CD14-positive monocyte (primary cell): Measurements from ENCODE around the gene CASTOR1. TPM values are rescaled to one million over a fixed set of nuclear protein-coding genes. Genes with fewer than 3 reads are reported as not detected.

Experiments used
- DNase-seq, 3 donors: peaks; one replicate each; pipeline ENCODE4 v3.0.0-alpha.2; 2011 to 2022
- H2AFZ ChIP-seq: 2 replicates; pipeline ENCODE4 v1.6.0; 2012; ENCODE audit warnings: mild to moderate bottlenecking, low read depth, low read length, inconsistent platforms; ENCODE audit not compliant: insufficient read depth, poor library complexity, severe bottlenecking
- H3K27ac ChIP-seq, 2 donors: 1 replicate in 1 of 2; 2 replicates in 1 of 2; pipeline ENCODE4 v1.5.1; 2012 to 2013; ENCODE audit warnings: low read length in 2 of 2, control low read depth in 1 of 2, inconsistent platforms in 1 of 2, low read depth in 1 of 2, mild to moderate bottlenecking in 1 of 2
- H3K27me3 ChIP-seq, 2 donors: one replicate each; pipeline versions ENCODE4 v1.6.0 to v1.6.1; 2011 to 2013; ENCODE audit warnings: low read length in 2 of 2; ENCODE audit not compliant: control insufficient read depth in 2 of 2, insufficient read depth in 2 of 2
- H3K36me3 ChIP-seq, 2 donors: replicated peaks in 1 of 2; 1 replicate in 1 of 2; 2 replicates in 1 of 2; pipeline versions ENCODE4 v1.5.1 to v1.6.1; 2012 to 2013; ENCODE audit warnings: low read length in 2 of 2, control low read depth in 1 of 2, inconsistent platforms in 1 of 2, mild to moderate bottlenecking in 1 of 2; ENCODE audit not compliant: insufficient read depth in 2 of 2, control insufficient read depth in 1 of 2
- H3K4me1 ChIP-seq, 2 donors: 1 replicate in 1 of 2; 2 replicates in 1 of 2; pipeline versions ENCODE4 v1.5.1 to v1.6.1; 2012 to 2013; ENCODE audit warnings: low read length in 2 of 2, control low read depth in 1 of 2, inconsistent platforms in 1 of 2, mild to moderate bottlenecking in 1 of 2, moderate library complexity in 1 of 2; ENCODE audit not compliant: insufficient read depth in 2 of 2, control insufficient read depth in 1 of 2
- H3K4me2 ChIP-seq: replicated peaks from 2 replicates; pipeline ENCODE3; 2012; ENCODE audit warnings: low read length, moderate library complexity, mild to moderate bottlenecking; ENCODE audit not compliant: poor library complexity, severe bottlenecking; ENCODE audit errors: extremely low read depth
- H3K4me3 ChIP-seq, 3 experiments: fragments of 200-600 bp in 1 of 3; sonication (generic) in 1 of 3; replicated peaks in 1 of 3; 1 replicate in 2 of 3; 2 replicates in 1 of 3; pipeline ENCODE4 v1.5.1; 2011 to 2013; ENCODE audit warnings: low read length in 3 of 3, mild to moderate bottlenecking in 3 of 3, control low read depth in 2 of 3, low read depth in 2 of 3, inconsistent platforms in 1 of 3, moderate library complexity in 1 of 3
- H3K79me2 ChIP-seq: 2 replicates; pipeline ENCODE4 v1.6.0; 2012; ENCODE audit warnings: mild to moderate bottlenecking, control low read depth, inconsistent platforms, low read length, moderate library complexity; ENCODE audit not compliant: insufficient read depth
- H3K9ac ChIP-seq: 2 replicates; pipeline ENCODE4 v1.6.0; 2017; ENCODE audit warnings: low read length, mild to moderate bottlenecking; ENCODE audit not compliant: insufficient read depth, poor library complexity, severe bottlenecking
- H3K9me3 ChIP-seq, 2 donors: replicated peaks in 1 of 2; 1 replicate in 1 of 2; 2 replicates in 1 of 2; pipeline versions ENCODE4 v1.5.1 to v1.6.1; 2012 to 2013; ENCODE audit warnings: low read length in 2 of 2, control low read depth in 1 of 2; ENCODE audit not compliant: control insufficient read depth in 1 of 2, insufficient read depth in 1 of 2
- H4K20me1 ChIP-seq: 2 replicates; pipeline ENCODE4 v1.6.0; 2012; ENCODE audit warnings: mild to moderate bottlenecking, low read length, control low read depth, moderate library complexity; ENCODE audit not compliant: insufficient read depth
- H3K27ac Mint-ChIP-seq, 7 donors: one replicate each; pipeline ENCODE4 v1.8.0; 2020; ENCODE audit warnings: mild to moderate bottlenecking in 7 of 7, mixed read lengths in 7 of 7, moderate library complexity in 6 of 7, inconsistent platforms in 2 of 7
- H3K27me3 Mint-ChIP-seq, 3 donors: one replicate each; pipeline ENCODE4 v1.8.0; 2021 to 2022; ENCODE audit warnings: low read depth in 3 of 3, mild to moderate bottlenecking in 3 of 3, mixed read lengths in 3 of 3, moderate library complexity in 3 of 3, inconsistent platforms in 1 of 3
- H3K36me3 Mint-ChIP-seq, 2 donors: one replicate each; pipeline ENCODE4 v1.8.0; 2020; ENCODE audit warnings: mixed read lengths in 2 of 2, inconsistent platforms in 1 of 2, mild to moderate bottlenecking in 1 of 2
- H3K4me1 Mint-ChIP-seq: one replicate; pipeline ENCODE4 v1.8.0; 2020; ENCODE audit warnings: mild to moderate bottlenecking, mixed read lengths
- H3K4me3 Mint-ChIP-seq, 2 donors: one replicate each; pipeline ENCODE4 v1.8.0; 2020; ENCODE audit warnings: mild to moderate bottlenecking in 2 of 2, mixed read lengths in 2 of 2, moderate library complexity in 1 of 2
- H3K9me3 Mint-ChIP-seq, 7 donors: one replicate each; pipeline ENCODE4 v1.8.0; 2020 to 2022; ENCODE audit warnings: mixed read lengths in 7 of 7, mild to moderate bottlenecking in 6 of 7, moderate library complexity in 6 of 7, inconsistent platforms in 2 of 7
- WGBS: methylation state at CpG from one replicate; pipeline ENCODE4 v1.1.5; 2013; ENCODE audit warnings: missing lambda C conversion rate; ENCODE audit not compliant: insufficient coverage; 5-methylcytosine and 5-hydroxymethylcytosine counted together
- intact Hi-C, 2 donors: fragments of 100-400 bp; cut with micrococcal nuclease; formaldehyde crosslinking; loops; one replicate each; pipeline versions ENCODE4 v1.15.0 to v1.15.1; 2023
- polyA plus RNA-seq, 3 donors: library from polyadenylated mRNA; depleted of rRNA in 1 of 3; unstranded in 2 of 3; stranded (reverse) in 1 of 3; fragments of 300-500 nt in 2 of 3; fragments of >200 nt in 1 of 3; fragmentation: Illumina TruSeq in 2 of 3; gene quantifications; 1 replicate in 2 of 3; 2 replicates in 1 of 3; pipeline ENCODE4 v1.2.3, GENCODE V29; 2012 to 2021
- TF ChIP-seq, protein P1 (sequence below): fragments of 200-600 bp; IDR thresholded peaks from one replicate; pipeline ENCODE4 v1.8.0; 2022; ENCODE audit warnings: antibody characterized with exemption, mild to moderate bottlenecking

The CASTOR1 gene
- polyA plus RNA-seq, 3 donors, result 6.4 to 15.5 (median 6.5) TPM

DNA sequence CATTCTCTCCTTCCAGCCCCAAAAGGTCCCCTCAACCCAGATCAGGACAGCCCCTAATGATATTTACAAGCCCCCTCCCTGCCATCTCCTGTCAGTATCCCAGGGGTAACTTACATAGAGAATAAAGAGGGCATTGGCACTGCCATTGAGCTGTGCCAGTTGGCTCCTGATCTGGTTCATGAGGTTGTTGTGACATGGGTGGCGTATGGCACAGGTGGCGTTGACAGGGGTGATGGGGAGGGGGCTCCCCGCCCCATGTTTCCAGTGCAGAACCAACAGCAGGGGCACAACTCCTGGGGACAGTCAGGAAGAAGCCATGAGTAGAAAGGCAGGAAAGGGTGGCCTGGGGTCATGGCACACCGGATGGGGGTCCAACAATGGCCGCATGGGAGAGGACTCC is 44.7 kb downstream of the CASTOR1 start:
- DNase-seq, result no peak

DNA sequence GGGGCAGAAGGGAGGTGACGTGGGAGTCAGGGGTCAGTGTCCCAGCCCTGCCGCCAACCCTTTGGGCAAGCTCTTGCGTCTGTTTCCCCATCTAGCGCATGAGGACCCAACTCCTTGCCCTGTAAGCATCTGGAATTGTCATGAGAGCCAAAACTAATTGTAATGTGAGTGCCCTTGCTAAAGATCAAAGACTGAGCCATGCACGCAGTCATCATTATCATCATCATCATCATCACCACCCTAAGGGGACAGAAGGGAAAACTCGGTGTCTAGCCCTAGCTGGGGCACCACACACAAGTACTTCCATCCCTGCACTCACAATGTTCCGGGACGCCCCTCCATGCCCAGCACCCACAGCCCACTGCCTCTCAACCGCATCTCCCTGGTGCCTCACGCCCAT is 45.2 kb downstream of the CASTOR1 start:
- TF ChIP-seq, protein P1, sequence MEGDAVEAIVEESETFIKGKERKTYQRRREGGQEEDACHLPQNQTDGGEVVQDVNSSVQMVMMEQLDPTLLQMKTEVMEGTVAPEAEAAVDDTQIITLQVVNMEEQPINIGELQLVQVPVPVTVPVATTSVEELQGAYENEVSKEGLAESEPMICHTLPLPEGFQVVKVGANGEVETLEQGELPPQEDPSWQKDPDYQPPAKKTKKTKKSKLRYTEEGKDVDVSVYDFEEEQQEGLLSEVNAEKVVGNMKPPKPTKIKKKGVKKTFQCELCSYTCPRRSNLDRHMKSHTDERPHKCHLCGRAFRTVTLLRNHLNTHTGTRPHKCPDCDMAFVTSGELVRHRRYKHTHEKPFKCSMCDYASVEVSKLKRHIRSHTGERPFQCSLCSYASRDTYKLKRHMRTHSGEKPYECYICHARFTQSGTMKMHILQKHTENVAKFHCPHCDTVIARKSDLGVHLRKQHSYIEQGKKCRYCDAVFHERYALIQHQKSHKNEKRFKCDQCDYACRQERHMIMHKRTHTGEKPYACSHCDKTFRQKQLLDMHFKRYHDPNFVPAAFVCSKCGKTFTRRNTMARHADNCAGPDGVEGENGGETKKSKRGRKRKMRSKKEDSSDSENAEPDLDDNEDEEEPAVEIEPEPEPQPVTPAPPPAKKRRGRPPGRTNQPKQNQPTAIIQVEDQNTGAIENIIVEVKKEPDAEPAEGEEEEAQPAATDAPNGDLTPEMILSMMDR, result no peak
- H3K27ac ChIP-seq, result no peak overlapping the region
- intact Hi-C loops, result loop anchor here in 1 of 2 donors (10.0 kb wide), 1 partner anchor 209 kb away; no protein-coding TSS in a partner anchor
- H4K20me1 ChIP-seq, result no peaks in the 10 kb centered on the region
- peaks cover 0 to 5% of the 10 kb centered on the region in 2 donors for H3K9me3 ChIP-seq
- Mint-ChIP-seq H3K27ac (no peak overlapping the region), H3K9me3 (peaks cover 0 to 5% (median 0%) of the 10 kb centered on the region in 7 donors), H3K4me3 (no peak overlapping the region), H3K4me1 (peaks cover 28% of the 10 kb centered on the region), H3K36me3 (peaks cover 0 to 2% of the 10 kb centered on the region in 2 donors), H3K27me3 (peaks cover 47 to 61% (median 53%) of the 10 kb centered on the region in 3 donors)
- WGBS, result 96% methylated on average over 9 of the region's 10 CpGs
- H2AFZ ChIP-seq, result no peak overlapping the region
- H3K4me2 ChIP-seq, result no peak overlapping the region
- no peaks in the 10 kb centered on the region for H3K79me2 ChIP-seq
- no peaks in the 10 kb centered on the region for H3K36me3 ChIP-seq
- H3K27me3 ChIP-seq, result peaks cover 13 to 45% of the 10 kb centered on the region in 2 donors
- H3K9ac ChIP-seq, result no peak overlapping the region
- no peak for DNase-seq
- peaks cover 15 to 20% of the 10 kb centered on the region in 2 donors for H3K4me1 ChIP-seq
- no peak overlapping the region for H3K4me3 ChIP-seq

More for the DNA sequence above, 44.7 kb downstream of the CASTOR1 start:
- Mint-ChIP-seq H3K27me3 (peaks cover 47 to 61% (median 53%) of the 10 kb centered on the region in 3 donors), H3K9me3 (peaks cover 0 to 5% (median 0%) of the 10 kb centered on the region in 7 donors), H3K4me1 (peaks cover 28% of the 10 kb centered on the region), H3K36me3 (peaks cover 0 to 2% of the 10 kb centered on the region in 2 donors), H3K4me3 (peak overlapping the region in 1 of 2 donors; percentile 46), H3K27ac (no peak overlapping the region)
- H3K27me3 ChIP-seq, result peaks cover 13 to 45% of the 10 kb centered on the region in 2 donors
- H3K36me3 ChIP-seq, result no peaks in the 10 kb centered on the region
- no peak overlapping the region for H3K4me2 ChIP-seq
- 88% methylated on average over 5 of the region's 5 CpGs for WGBS
- H4K20me1 ChIP-seq, result no peaks in the 10 kb centered on the region
- no peak overlapping the region for H3K4me3 ChIP-seq
- peaks cover 15 to 20% of the 10 kb centered on the region in 2 donors for H3K4me1 ChIP-seq
- TF ChIP-seq, protein P1, result no peak
- H3K79me2 ChIP-seq, result no peaks in the 10 kb centered on the region
- no peak overlapping the region for H3K27ac ChIP-seq
- peaks cover 0 to 5% of the 10 kb centered on the region in 2 donors for H3K9me3 ChIP-seq
- no peak overlapping the region for H2AFZ ChIP-seq
- H3K9ac ChIP-seq, result no peak overlapping the region
- intact Hi-C loops, result loop anchor here in 1 of 2 donors (10.0 kb wide), 1 partner anchor 210 kb away; no protein-coding TSS in a partner anchor
